Osteoblast (primary cell): ENCODE results near the gene MBOAT2. TPM values are rescaled to one million over a fixed set of nuclear protein-coding genes. Genes with fewer than 3 reads are reported as not detected.
A peak's percentile ranks its signal among the peaks of the same experiment; 100 is the strongest.

Experiments used
- DNase-seq: peaks from one replicate; pipeline ENCODE4 v3.0.0; 2011; ENCODE audit warnings: low spot score, mixed read lengths; ENCODE audit not compliant: insufficient read length; ENCODE audit errors: missing footprints
- H2AFZ ChIP-seq: 2 replicates; pipeline ENCODE4 v1.6.0; 2011; ENCODE audit warnings: mild to moderate bottlenecking, low read length
- H3K27ac ChIP-seq: 2 replicates; pipeline ENCODE4 v1.5.1; 2011; ENCODE audit warnings: mild to moderate bottlenecking, low read depth, low read length, moderate library complexity
- H3K27me3 ChIP-seq: 2 replicates; pipeline ENCODE4 v1.6.0; 2012; ENCODE audit warnings: mild to moderate bottlenecking, control low read depth, inconsistent platforms, low read length, moderate library complexity; ENCODE audit not compliant: insufficient read depth
- H3K36me3 ChIP-seq: 2 replicates; pipeline ENCODE4 v1.5.1; 2011; ENCODE audit warnings: mild to moderate bottlenecking, low read length, control low read depth, moderate library complexity; ENCODE audit not compliant: insufficient read depth
- H3K4me1 ChIP-seq: 2 replicates; pipeline ENCODE4 v1.5.1; 2011; ENCODE audit warnings: mild to moderate bottlenecking, low read length, control low read depth, moderate library complexity; ENCODE audit not compliant: insufficient read depth
- H3K4me2 ChIP-seq: 2 replicates; pipeline ENCODE4 v1.6.0; 2011; ENCODE audit warnings: mild to moderate bottlenecking, low read length; ENCODE audit not compliant: insufficient read depth
- H3K4me3 ChIP-seq: fragments of 200-600 bp; sonication (generic); 3 replicates; pipeline ENCODE4 v1.5.1; 2012; ENCODE audit warnings: mild to moderate bottlenecking, low read length, inconsistent platforms; ENCODE audit not compliant: insufficient read depth
- H3K79me2 ChIP-seq: 2 replicates; pipeline ENCODE4 v1.6.0; 2012; ENCODE audit warnings: mild to moderate bottlenecking, low read length, control low read depth, inconsistent platforms; ENCODE audit not compliant: insufficient read depth
- H3K9me3 ChIP-seq: 2 replicates; pipeline ENCODE4 v1.5.1; 2011; ENCODE audit warnings: low read depth, low read length, control low read depth
- H4K20me1 ChIP-seq: 2 replicates; pipeline ENCODE4 v1.6.0; 2012; ENCODE audit warnings: mild to moderate bottlenecking, low read length, control low read depth; ENCODE audit not compliant: insufficient read depth
- CTCF ChIP-seq: IDR thresholded peaks from 2 replicates; pipeline ENCODE4 v1.5.1; 2011; ENCODE audit warnings: mild to moderate bottlenecking, low read depth, low read length, moderate library complexity; ENCODE audit errors: extremely low read depth
- total RNA-seq: library from RNA; depleted of rRNA; stranded (reverse); fragments of >200 nt; gene quantifications from 2 replicates; pipeline ENCODE4 v1.2.3, GENCODE V29; 2012

The MBOAT2 gene
- total RNA-seq, 1 donor = 54.3 TPM

- DNase-seq = peak; percentile 23
- TF ChIP-seq CTCF = no peak
- peaks cover 17% of the 10 kb centered on the region for H3K36me3 ChIP-seq
- H4K20me1 ChIP-seq = peaks cover 2% of the 10 kb centered on the region
- no peaks in the 10 kb centered on the region for H3K79me2 ChIP-seq
- no peak overlapping the region for H3K4me3 ChIP-seq
- no peak overlapping the region for H3K27ac ChIP-seq
- H3K27me3 ChIP-seq = no peaks in the 10 kb centered on the region
- H2AFZ ChIP-seq = no peak overlapping the region
- H3K4me2 ChIP-seq = no peak overlapping the region
- H3K4me1 ChIP-seq = no peaks in the 10 kb centered on the region
- H3K9me3 ChIP-seq = no peaks in the 10 kb centered on the region
Measured at GRCh38 chr2:8892111-8892510, 111.4 kb downstream of the MBOAT2 start.

GRCh38 chr2:8889978-8890377 lies 113.5 kb downstream of the MBOAT2 start:
- no peaks in the 10 kb centered on the region for H3K4me1 ChIP-seq
- H4K20me1 ChIP-seq = peaks cover 2% of the 10 kb centered on the region
- H3K4me3 ChIP-seq = no peak overlapping the region
- peak; percentile 71 for DNase-seq
- no peak overlapping the region for H3K27ac ChIP-seq
- H3K36me3 ChIP-seq = peaks cover 17% of the 10 kb centered on the region
- no peaks in the 10 kb centered on the region for H3K27me3 ChIP-seq
- H3K9me3 ChIP-seq = no peaks in the 10 kb centered on the region
- no peak overlapping the region for H2AFZ ChIP-seq
- no peaks in the 10 kb centered on the region for H3K79me2 ChIP-seq
- H3K4me2 ChIP-seq = no peak overlapping the region
- no peak for TF ChIP-seq CTCF

GRCh38 chr2:8888963-8889362 lies 114.5 kb downstream of the MBOAT2 start:
- H2AFZ ChIP-seq = no peak overlapping the region
- TF ChIP-seq CTCF = no peak
- no peaks in the 10 kb centered on the region for H3K4me1 ChIP-seq
- H3K36me3 ChIP-seq = peaks cover 6% of the 10 kb centered on the region
- no peaks in the 10 kb centered on the region for H3K9me3 ChIP-seq
- DNase-seq = no peak
- no peak overlapping the region for H3K4me2 ChIP-seq
- H4K20me1 ChIP-seq = peaks cover 2% of the 10 kb centered on the region
- no peaks in the 10 kb centered on the region for H3K27me3 ChIP-seq
- H3K27ac ChIP-seq = no peak overlapping the region
- no peaks in the 10 kb centered on the region for H3K79me2 ChIP-seq
- no peak overlapping the region for H3K4me3 ChIP-seq

GRCh38 chr2:8886876-8887275 lies 116.6 kb downstream of the MBOAT2 start:
- no peak for TF ChIP-seq CTCF
- Histone ChIP-seq H3K36me3 (peaks cover 6% of the 10 kb centered on the region), H3K27ac (no peak overlapping the region), H3K9me3 (no peaks in the 10 kb centered on the region), H3K4me3 (no peak overlapping the region), H3K79me2 (no peaks in the 10 kb centered on the region), H3K4me2 (no peak overlapping the region), H3K27me3 (no peaks in the 10 kb centered on the region), H2AFZ (no peak overlapping the region), H4K20me1 (peaks cover 2% of the 10 kb centered on the region), H3K4me1 (no peaks in the 10 kb centered on the region)
- no peak for DNase-seq
